ENCODE results near the gene BMP6.

- TF ChIP-seq POLR2A (IDR thresholded peaks at IDR 0.05; ENCODE audit: low read length) (no peak), HDAC2 (IDR thresholded peaks at IDR 0.05) (no peak), NFE2L2 (conservative IDR thresholded peaks at IDR 0.05; ENCODE audit: low read length) (no peak), PHF8 (IDR thresholded peaks at IDR 0.05; ENCODE audit: borderline replicate concordance, low read depth) (no peak), CTCF (IDR thresholded peaks at IDR 0.05) (no peak), JUNB (IDR thresholded peaks at IDR 0.05) (no peak), CHD2 (IDR thresholded peaks at IDR 0.05; ENCODE audit: low read length, partially characterized antibody) (no peak), HMGXB4 (CRISPR knock-in tag; IDR thresholded peaks at IDR 0.05; ENCODE audit: borderline replicate concordance) (no peak), PBX3 (IDR thresholded peaks at IDR 0.05) (no peak), MAX (IDR thresholded peaks at IDR 0.05) (no peak), E2F6 (IDR thresholded peaks at IDR 0.05; ENCODE audit: borderline replicate concordance, low read depth) (no peak), SMC3 (IDR thresholded peaks at IDR 0.05) (no peak)
Observed at GRCh38 chr6:7899889-7900213, 174.0 kb downstream of the BMP6 start.
